ENCODE data around the gene HBS1L.

The HBS1L gene

DNA sequence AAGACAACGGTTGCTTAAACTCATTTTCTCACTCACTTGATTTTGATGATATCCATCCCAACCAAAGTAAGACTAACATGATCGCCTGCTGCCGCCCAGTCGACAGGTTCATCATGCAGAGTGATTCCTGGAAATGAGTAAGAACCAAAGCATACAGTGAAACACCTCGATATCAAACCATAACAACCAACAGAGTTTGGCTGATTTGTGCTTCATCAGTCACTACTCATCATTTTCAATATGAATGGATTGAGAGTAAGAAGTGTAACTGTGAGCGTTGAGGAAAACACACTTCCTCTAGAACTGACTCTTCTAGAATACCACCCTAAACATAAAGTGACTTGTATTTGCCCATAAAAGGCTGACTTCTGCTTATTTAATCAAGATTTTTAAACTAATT is 75.5 kb downstream of the HBS1L start:
- no peak for DNase-seq (ENCODE audit: low read depth in 1 of 2, low spot score in 1 of 2)
- Histone ChIP-seq H3K4me3 (replicated peaks; ENCODE audit: insufficient read depth, low read length) (no peak overlapping the region), H3K27me3 (ENCODE audit: insufficient read depth, poor library complexity, severe bottlenecking) (no peaks in the 10 kb centered on the region), H3K27ac (replicated peaks) (no peak overlapping the region)
- TF ChIP-seq POLR2AphosphoS5 (IDR thresholded peaks at IDR 0.05; ENCODE audit: low read depth) (no peak), SPI1 (IDR thresholded peaks at IDR 0.05; ENCODE audit: borderline replicate concordance, low read depth) (no peak), GABPA (IDR thresholded peaks at IDR 0.05; ENCODE audit: low read depth) (no peak)
- TF ChIP-seq, protein P1, sequence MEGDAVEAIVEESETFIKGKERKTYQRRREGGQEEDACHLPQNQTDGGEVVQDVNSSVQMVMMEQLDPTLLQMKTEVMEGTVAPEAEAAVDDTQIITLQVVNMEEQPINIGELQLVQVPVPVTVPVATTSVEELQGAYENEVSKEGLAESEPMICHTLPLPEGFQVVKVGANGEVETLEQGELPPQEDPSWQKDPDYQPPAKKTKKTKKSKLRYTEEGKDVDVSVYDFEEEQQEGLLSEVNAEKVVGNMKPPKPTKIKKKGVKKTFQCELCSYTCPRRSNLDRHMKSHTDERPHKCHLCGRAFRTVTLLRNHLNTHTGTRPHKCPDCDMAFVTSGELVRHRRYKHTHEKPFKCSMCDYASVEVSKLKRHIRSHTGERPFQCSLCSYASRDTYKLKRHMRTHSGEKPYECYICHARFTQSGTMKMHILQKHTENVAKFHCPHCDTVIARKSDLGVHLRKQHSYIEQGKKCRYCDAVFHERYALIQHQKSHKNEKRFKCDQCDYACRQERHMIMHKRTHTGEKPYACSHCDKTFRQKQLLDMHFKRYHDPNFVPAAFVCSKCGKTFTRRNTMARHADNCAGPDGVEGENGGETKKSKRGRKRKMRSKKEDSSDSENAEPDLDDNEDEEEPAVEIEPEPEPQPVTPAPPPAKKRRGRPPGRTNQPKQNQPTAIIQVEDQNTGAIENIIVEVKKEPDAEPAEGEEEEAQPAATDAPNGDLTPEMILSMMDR (IDR thresholded peaks at IDR 0.05; ENCODE audit: insufficient read depth, low read length), result no peak
- TF ChIP-seq, protein P2, sequence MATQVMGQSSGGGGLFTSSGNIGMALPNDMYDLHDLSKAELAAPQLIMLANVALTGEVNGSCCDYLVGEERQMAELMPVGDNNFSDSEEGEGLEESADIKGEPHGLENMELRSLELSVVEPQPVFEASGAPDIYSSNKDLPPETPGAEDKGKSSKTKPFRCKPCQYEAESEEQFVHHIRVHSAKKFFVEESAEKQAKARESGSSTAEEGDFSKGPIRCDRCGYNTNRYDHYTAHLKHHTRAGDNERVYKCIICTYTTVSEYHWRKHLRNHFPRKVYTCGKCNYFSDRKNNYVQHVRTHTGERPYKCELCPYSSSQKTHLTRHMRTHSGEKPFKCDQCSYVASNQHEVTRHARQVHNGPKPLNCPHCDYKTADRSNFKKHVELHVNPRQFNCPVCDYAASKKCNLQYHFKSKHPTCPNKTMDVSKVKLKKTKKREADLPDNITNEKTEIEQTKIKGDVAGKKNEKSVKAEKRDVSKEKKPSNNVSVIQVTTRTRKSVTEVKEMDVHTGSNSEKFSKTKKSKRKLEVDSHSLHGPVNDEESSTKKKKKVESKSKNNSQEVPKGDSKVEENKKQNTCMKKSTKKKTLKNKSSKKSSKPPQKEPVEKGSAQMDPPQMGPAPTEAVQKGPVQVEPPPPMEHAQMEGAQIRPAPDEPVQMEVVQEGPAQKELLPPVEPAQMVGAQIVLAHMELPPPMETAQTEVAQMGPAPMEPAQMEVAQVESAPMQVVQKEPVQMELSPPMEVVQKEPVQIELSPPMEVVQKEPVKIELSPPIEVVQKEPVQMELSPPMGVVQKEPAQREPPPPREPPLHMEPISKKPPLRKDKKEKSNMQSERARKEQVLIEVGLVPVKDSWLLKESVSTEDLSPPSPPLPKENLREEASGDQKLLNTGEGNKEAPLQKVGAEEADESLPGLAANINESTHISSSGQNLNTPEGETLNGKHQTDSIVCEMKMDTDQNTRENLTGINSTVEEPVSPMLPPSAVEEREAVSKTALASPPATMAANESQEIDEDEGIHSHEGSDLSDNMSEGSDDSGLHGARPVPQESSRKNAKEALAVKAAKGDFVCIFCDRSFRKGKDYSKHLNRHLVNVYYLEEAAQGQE (IDR thresholded peaks at IDR 0.05; ENCODE audit: insufficient replicate concordance, low read depth), result no peak

DNA sequence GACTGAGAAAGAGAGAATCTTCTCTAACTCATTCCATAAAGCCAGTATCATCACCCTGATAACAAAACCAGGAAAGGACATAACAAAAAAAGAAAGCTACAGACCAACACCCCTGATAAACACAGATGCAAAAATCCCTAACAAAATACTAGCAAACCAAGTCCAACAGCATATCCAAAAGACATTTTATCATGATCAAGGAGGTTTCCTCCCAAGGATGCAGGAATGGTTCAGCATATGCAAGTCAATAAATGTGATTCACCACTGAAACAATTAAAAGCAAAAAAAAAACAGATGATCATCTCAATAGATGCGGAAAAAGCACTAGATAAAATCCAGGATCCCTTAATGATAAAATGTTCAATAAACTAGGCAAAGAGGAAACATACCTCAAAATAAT is 80.3 kb downstream of the HBS1L start:
- no peak overlapping the region for H3K4me3 ChIP-seq (replicated peaks; ENCODE audit: insufficient read depth, low read length)
- no peak for DNase-seq (ENCODE audit: low read depth in 1 of 2, low spot score in 1 of 2)
- no peak for TF ChIP-seq SPI1 (IDR thresholded peaks at IDR 0.05; ENCODE audit: borderline replicate concordance, low read depth)
- H3K27me3 ChIP-seq (ENCODE audit: insufficient read depth, poor library complexity, severe bottlenecking), result no peaks in the 10 kb centered on the region
- no peak overlapping the region for H3K27ac ChIP-seq (replicated peaks)

DNA sequence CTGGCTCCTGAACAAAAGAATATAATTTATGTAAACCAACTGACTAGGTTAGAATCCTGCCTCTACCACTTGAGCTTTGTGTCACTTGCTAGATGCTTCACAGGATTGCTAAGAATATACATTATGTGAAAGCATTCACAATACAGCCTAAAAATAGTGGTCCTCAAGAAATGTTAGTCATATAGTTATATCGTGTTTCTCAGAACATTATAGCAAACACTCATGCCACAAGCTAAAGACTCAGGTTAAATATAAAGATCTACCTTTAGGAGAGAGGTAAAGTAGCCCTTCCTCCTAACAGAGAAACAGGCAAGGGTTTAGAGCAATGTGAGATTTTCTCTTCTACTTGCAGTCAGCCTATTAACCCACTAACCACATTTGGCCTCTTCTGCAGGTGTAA is 86.9 kb downstream of the HBS1L start:
- no peak overlapping the region for H3K4me3 ChIP-seq (replicated peaks; ENCODE audit: insufficient read depth, low read length)
- H3K27ac ChIP-seq (replicated peaks), result no peak overlapping the region
- DNase-seq (ENCODE audit: low read depth in 1 of 2, low spot score in 1 of 2), result no peak

More for the DNA sequence above, 86.9 kb downstream of the HBS1L start:
- no peaks in the 10 kb centered on the region for H3K27me3 ChIP-seq (ENCODE audit: insufficient read depth, poor library complexity, severe bottlenecking)
- no peak for TF ChIP-seq GABPA (IDR thresholded peaks at IDR 0.05; ENCODE audit: low read depth)
- TF ChIP-seq POLR2AphosphoS5 (IDR thresholded peaks at IDR 0.05; ENCODE audit: low read depth), result no peak
- no peak for TF ChIP-seq SPI1 (IDR thresholded peaks at IDR 0.05; ENCODE audit: borderline replicate concordance, low read depth)
- TF ChIP-seq, protein P1 (IDR thresholded peaks at IDR 0.05; ENCODE audit: insufficient read depth, low read length), result no peak
- TF ChIP-seq, protein P2 (IDR thresholded peaks at IDR 0.05; ENCODE audit: insufficient replicate concordance, low read depth), result no peak

Measured in HL-60 (cell line).